GM19035 (cell line): ENCODE data around the gene DLG4.

Experiments used
- ATAC-seq: cut with Tn5 transposase; IDR thresholded peaks from one replicate; pipeline ENCODE4 v1.9.1; 2021; ENCODE audit not compliant: unreplicated experiment

The DLG4 gene

DNA sequence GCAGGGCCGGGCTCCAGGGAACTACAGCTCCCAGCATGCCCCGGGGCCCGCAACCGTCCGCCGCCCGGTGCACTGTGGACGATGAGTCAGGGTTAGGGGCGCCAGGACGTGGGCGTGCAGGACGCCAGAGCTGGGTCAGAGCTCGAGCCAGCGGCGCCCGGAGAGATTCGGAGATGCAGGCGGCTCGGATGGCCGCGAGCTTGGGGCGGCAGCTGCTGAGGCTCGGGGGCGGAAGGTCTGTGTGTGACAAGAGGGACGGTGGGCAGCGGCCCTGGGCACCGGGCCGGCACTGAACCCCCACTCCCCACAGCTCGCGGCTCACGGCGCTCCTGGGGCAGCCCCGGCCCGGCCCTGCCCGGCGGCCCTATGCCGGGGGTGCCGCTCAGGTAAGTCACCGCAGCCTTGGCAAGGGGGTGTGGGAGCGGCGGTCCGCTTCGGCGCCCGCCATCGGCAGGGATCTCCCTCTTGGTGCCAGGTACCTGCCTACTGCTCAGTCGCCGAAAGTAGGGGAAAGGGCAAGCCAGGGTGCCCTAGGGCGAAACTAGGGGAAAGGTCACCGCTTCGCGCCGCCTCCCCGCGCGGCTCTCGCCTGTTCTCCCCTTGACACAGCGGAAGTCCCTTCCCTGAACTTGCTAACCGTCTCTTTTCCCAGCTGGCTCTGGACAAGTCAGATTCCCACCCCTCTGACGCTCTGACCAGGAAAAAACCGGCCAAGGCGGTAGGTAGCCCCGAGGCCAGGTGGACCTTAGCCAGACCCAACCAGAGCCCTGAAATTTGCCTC lies at the start of gene DLG4, which contains the start of gene ACADVL:
Gene DLG4 (minus strand): TSS at position 25 of the 781 bp plus-strand sequence.
Gene ACADVL (plus strand): TSS at position 127 of the 781 bp plus-strand sequence. CDS start 47 bp downstream, at position 174.
- ATAC-seq = peak; percentile 44

DNA sequence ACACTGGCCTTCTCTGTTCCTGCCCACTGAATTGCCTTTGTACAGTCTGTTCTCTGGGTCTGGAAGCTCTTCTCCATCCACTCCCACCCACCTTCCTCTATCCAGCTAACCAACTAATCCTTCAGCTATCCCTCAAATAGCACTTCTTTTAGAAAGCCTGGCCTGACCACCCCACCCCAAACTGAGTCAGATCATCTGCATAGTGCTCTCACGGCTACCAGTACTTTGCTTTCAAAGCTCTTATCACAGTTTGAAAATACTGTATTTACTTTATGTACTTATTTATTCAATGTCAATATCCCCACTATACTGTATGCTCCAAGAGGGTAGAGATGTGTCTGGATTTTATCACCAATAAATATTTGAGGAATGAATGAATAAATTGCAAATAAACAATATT lies 47.1 kb upstream of the DLG4 start:
- no peak for ATAC-seq

DNA sequence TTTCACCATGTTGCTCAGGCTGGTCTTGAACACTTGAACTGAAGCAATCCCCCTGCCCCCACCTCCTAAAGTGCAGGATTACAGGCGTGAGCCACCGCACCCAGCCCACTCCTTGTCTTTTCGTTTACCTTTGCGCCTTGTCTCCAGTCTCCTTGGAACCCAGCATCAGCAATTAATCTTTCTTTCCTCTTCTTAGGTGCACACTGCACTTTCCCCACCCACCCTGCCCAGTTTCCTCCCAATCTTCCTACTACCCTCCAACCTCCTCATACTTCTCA lies 44.1 kb upstream of the DLG4 start:
- no peak for ATAC-seq

DNA sequence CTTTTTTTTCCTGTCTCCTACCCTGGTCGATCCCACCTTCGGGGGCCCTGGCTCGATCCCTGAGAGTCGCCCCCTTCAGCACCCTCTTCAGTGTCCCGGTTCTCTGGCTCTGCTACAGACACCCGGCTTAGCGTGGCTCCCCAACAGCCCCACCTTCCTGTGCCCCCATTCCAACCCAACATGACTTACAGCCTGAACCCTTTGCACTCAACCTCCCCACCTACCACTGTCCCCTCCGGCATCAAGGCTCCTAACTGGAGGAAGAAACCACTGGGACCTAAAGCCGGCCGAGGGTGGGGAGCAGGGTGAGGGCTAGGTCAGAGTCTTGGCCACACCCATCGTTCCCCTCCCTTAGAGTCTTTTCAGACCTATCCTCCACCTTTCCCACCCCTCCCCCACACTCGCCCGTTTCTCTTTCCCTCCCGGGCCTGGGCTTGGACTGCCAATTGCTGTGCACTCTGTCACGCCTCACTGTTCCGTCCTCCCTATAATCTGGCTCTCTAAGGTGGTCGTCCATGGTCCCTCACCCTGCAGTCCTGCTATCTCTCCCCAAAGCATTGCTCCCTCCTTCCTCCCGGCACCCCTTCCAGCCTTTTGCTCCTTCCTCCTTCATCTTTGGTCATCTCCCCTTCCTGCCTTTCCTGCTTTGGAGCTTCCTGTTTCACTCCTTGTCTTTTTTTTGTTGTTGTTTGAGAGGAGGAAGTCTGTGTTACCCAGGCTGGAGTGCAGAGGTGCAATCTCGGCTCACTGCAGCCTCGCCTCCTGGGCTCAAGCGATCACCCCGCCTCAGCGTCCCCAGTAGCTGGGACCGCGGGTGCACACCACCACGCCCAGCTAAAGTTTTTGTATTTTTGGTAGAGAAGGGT lies 43.5 kb upstream of the DLG4 start:
- ATAC-seq = no peak

DNA sequence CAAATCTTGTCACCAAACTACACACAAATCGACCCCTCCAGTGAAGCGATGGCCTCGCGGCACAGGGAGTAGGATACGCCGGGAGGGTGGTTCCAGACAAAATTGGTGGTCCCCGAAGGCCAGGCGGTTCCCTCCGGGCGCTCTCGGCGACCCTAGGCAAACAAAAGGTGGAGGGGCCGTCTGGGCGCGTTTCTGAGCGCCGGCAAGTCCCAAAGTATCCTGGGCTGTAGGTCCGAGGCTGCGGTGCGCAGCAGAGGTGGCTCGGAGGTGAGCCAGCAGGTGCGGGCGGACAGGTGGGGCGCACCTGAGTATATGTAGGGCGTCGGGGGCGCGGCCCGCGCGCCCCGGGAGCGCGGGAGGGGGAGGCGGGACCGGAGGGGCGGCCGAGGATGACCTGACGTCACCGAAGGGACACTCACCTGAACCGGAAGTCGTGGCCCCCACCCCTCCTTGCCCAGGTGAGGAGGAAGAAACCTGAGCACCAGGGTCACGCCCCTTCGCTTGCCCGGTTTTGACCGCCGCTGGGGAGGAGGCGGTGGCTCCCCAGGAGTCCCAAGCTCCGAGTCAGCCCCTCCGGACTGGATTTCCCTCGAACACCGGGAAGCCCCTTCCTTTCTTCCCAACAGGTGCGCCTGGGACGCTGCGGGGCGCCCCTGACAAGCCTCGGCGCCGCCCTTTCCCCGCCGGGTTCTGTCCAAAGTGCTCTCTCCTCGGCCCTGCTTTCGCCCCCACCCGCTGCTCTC lies 42.7 kb upstream of the DLG4 start, which contains the start of gene CLDN7:
Gene CLDN7 (minus strand): TSS at position 287 of the 743 bp plus-strand sequence. CDS start 435 bp downstream, outside the sequence.
- no peak for ATAC-seq

DNA sequence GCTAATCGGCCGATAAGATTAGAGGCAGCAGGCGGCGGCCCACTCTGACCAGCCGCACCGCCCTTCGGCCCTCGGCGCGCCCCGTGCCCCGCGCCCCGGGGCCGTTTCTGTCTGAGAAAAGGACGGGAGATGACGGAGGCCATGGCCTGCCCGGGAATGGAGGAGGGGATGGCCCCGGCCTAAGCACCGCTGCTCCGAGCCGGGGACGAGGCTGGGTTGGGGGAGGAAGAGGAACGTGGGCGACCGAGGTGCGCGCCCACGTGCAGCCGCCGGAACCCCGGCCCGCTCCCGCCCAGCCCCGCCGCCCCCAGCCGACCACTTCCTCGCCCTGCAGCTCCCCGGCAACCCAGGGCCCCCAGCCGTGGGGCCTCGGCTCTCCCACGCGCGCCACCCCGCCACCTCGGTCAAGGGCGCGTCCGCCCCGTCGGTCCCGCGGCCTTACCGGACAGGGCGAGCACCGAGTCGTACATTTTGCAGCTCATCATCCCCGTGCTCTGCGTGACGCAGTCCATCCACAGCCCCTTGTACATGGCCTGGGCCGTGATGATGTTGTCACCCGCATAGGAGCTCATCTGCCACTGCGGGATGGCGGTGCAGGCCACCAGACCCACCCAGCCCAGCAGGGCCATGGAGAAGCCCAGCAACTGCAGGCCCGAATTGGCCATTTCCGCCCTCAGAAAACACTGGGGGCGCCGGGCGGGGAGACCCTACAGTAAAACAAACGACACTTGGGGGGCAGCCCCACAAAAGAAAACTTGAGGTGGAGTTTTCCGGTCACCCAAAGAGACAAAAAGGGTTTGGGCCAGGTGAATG lies 41.9 kb upstream of the DLG4 start:
- ATAC-seq = no peak

DNA sequence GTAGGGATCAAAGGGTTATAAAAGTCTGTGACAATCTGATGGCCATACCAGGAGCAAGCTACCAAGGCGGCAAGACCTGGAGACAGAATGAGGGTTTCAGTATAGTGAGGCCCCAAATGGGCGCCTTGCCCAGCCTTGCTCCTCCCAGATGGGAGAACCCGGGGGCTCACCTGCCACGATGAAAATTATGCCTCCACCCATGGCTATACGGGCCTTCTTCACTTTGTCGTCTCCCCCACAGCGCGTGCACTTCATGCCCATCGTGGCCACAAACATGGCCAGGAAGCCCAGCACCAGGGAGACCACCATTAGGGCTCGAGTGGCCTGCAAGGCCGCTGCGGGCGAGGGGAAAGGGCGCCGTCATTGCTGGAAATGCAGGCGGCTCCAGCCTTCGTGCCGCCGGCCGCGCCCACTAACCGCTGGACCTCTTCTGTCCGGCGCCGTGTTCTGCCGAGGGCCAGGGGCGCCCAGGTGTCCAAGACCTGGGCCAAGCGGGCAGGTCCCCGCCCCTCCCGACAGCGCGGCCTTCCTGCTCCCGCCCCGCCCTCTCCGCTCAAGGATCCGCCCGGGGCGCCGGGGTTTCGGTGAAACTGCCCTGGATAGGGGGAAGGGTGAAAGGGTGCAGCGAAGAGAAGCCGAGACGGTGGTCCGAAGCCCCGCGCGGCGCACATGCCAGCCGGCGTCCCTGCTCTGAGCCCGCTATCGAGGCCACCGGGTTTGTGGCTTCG lies 41.2 kb upstream of the DLG4 start:
- ATAC-seq = no peak

DNA sequence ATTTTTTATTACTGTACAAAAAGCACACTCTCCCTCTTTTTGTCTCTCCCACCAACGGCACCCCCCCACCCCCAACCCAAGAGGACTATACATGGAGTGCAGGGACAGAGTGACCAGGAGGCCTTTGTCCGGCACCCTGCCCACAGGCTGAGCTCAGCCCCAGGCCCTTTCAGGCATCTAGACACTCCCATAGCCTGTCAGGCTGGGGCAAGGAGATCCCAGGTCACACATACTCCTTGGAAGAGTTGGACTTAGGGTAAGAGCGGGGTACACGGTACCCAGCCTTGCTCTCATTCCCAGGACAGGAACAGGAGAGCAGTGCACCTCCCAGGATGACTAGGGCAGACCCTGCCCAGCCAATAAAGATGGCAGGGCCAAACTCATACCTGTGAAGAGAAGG lies 40.5 kb upstream of the DLG4 start:
- ATAC-seq = no peak

DNA sequence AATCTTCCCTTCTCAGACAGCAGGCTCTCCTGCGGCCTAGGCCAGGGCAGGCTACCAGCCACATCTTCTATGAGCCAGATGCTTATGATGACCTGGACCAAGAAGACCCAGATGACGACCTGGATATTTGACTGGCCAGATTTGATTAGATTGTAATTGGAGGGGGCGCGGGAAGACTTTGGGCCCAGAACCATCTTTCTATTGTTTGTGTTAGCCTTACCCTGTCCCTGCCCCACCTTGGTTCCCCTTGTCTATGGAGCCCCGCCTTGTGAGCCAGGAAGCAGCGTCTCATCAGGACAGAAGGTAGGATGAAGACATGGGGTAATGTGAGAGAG lies 39.9 kb upstream of the DLG4 start:
- no peak for ATAC-seq

DNA sequence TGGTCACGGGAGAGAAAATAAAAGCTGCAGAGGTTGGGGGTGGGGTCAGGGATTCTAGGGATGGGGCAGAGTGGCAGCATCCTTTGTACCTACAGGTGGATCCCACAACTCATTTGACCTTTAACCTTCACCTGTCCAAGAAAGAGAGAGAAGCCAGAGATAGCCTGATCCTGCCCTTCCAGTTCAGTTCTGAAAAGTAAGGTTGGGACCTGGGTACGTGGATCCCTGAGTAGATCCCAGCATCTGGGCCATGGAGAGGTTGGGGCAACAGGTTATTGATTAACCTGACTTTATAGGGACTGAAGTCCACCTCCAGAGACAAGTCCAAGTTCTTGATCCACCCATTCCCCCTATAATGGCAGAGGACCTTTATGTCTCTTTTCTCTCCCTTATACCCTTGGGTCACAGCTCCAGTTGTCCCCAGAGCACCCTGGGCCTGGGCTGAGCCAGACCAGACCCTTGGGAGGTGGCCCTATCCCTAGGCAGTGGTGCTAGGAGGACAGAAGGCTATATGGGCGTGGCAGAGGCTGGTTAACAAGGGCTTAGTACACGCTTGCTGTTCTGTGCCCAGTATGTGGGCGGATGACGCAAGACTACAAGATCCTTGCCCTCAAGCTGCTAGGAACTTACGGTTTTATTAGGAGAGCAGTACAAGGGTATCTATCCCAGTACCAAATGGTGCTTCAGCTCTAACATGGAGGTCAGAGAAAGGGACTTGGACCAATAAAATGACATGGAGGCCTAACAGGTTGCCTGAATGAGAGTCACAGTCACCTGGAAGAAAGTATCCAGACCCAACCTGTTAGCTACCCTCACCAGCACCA lies 39.3 kb upstream of the DLG4 start:
- no peak for ATAC-seq

DNA sequence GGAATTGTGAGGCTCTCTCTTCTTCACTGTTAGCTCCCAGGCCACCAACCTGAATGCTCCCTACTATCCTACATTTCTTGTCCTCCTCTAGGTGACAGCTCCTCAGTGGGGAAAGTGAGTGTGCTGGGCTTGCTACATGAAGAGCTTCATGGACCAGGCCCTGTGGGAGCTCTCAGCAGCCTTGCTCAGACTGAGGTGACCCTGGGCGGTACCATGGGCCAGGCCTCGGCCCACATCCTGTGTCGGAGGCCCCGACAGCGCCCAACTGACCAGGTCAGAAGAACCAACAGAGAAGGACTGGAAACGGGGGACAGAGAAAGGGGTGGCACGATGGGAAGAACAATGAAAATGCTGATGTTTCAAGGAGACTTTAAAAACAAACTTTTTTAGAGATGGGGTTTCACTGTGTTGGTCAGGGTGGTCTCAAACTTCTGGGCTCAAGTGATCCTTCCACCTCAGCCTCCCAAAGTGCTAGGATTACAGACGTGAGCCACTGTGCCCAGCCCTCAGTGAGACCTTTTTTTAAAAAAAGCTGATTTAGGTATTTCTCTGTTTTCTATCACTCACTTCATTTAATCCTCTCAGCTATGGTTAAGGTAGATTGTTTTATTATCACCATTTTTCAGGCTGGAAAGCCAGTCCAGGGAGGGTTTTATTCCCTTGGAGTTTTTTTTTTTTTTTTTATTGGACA lies 37.3 kb upstream of the DLG4 start:
- no peak for ATAC-seq

DNA sequence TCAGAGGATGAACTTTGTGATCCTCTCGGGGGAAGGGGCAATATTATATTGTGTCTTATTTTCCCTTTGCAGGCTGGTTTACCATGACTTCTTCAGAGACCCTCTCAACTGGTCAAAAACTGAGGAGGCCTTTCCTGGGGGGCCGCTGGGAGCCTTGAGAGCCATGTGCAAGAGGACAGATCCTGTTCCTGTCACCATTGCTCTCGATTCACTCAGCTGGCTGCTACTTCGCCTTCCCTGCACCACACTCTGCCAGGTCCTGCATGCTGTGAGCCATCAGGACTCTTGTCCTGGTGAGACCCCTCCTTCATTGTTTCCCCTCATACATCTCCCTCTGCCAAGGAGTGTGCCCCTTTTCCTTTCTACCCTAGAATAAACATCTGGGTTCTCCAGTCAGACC lies 34.9 kb upstream of the DLG4 start:
- no peak for ATAC-seq

DNA sequence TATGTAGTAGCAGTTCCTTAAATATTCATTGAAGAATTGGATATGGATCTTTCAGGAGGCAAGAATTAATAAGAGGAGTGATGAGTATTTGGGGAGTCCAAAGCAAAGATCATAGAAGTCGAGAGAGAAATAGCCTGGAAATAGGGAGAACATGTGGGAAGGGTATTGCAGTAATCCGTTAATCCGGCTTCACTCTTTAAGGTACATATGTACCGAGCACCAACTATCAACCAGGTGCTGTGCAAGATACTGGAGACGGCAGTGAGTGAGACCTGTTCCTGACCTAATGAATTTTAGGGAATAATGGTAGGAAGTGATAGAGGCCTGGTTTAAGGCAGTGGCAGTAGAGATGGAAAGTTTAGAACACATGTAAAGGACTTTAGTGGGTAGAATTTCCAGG lies 33.4 kb upstream of the DLG4 start:
- ATAC-seq = no peak

DNA sequence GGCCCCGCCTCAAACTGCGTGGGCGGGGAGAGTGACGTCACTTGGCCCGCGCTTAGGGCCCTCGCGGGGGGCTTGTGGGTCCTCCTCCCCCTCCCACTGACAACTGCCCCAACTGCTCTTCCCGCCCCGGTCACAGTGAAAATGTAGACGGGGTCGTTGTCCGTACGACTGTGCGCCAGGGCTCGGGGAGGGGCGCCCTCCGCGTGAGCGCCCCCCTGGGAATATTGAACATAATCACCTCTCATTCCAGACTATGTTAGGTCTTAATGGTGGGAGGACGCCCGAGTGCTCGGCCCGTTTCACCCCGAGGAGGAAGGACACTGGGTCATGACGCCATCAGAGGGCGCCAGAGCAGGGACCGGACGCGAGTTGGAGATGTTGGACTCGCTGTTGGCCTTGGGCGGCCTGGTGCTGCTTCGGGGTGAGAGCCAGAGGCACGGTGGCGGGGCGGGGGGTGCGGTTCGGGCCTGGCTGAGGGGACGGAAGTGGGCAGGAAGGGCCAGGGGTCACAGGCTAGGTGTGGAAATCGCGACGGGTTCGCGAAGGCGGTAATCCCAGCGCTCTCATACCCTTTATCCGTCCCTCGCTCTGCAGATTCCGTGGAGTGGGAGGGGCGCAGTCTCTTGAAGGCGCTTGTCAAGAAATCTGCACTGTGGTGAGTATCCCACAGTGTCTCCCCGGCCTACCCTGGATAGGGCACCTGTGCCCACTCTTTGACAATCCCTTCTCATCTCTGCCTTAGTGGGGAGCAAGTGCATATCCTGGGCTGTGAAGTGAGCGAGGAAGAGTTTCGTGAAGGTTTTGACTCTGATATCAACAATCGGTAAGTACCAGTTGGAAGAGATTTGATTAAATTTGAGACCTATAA lies 32.8 kb upstream of the DLG4 start, which contains the start of gene ELP5:
Gene ELP5 (plus strand): TSS at position 40 of the 868 bp plus-strand sequence. CDS start 336 bp downstream, at position 376.
- peak; percentile 67 for ATAC-seq

DNA sequence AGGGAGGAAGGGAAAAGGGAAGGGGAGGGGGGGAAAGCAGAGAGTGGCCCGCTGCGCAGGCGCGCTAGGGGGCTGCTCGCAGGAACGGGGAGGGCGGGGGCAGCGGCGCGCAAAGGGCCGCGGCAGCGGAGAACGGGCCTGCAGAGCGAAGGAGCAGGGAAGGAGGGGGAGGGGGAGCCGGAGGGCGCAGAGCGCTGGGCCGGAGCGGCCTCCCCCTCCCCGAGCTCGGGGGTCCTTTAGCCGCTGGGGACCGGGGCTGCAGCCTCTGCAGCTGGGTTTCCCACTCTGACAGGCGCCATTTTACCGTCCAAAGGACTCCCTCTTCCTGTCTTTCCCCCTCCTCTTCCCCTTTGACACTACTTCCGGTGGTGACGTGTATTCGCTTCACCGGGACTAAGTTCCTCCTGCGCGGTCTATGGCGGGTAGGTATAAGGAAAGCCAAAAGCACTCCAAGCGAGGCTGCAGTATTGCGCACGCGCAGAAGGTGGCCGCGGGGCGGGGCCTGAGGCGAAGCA lies 32.1 kb upstream of the DLG4 start, which contains the start of gene CTDNEP1:
Gene CTDNEP1 (minus strand): TSS at position 74 of the 515 bp plus-strand sequence. CDS start 438 bp downstream, outside the sequence.
- peak; percentile 82 for ATAC-seq

DNA sequence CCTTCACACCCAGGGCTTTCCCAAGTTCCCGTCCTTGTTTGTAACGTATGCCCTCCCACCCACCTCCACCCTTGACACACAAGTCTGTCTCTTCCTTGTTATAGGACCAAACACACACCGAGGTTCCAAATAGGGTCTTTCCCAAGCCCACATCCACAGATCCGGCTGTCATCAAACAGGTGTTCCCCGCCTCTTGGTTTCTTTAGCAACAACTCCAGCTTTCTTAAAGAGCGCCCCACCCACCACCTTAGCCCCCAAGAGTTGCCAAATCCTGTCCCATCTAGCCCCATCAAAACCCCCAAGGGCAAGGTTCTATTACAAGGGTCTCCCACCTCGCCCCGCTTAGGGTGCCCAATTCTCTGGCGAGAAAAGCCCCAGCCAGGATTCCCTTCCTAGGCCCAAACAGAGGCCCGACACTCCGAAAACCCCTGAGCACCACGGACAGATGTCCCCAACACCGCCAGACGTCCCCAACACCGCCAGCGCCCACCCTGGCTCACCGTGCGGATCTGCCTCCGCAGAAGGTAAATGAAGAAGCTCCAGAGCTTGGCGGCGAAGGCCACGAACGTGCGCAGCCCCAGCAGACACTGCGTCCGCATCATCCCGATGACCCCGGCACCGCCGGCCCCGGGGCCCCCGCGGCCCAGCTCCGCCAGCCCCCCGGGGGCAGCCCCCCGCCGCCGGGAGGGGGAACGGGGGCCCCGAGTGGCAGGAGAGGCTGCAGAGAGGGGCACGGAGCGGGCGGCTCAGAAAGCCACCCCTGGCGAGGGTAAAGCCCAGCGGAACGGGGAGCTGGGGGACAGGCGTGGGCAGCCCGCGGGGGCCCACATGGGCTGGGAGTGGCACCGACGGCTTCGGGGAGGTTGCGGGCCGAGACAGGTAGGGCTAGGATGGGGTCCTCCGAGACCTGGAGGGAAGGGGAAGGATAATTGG lies 31.3 kb upstream of the DLG4 start:
- no peak for ATAC-seq
